HG03135 (cell line): Measurements from ENCODE around the gene MCRIP1.

Experiments used
- ATAC-seq: cut with Tn5 transposase; IDR thresholded peaks from one replicate; pipeline ENCODE4 v1.9.1; 2021; ENCODE audit warnings: mild to moderate bottlenecking, moderate library complexity; ENCODE audit not compliant: unreplicated experiment

The MCRIP1 gene

GRCh38 chr17:81821603-81822311 lies 11.3 kb downstream of the MCRIP1 start:
- ATAC-seq: no peak

GRCh38 chr17:81821147-81821546 lies 11.9 kb downstream of the MCRIP1 start:
- ATAC-seq: no peak

DNA sequence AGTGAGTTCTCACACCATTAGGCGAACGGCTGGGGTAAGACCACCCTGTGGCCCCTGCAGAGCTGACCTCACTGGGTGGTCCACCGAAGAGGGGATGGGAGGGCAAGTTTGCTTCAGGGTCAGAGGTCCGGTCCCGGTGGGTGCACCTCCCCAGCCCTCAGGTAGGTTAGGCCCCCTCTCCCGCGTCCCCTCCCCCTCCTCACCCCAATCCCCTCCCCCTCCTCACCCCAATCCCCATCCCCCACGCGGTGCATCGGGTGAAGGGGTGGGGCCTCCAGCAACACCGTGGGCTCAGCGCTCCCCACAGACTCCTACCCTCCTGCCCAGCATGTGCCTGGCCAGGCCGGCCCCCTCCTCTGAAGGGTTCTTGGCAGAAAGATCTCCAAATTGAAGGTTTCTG lies 13.4 kb downstream of the MCRIP1 start:
- ATAC-seq: no peak

GRCh38 chr17:81817758-81818147 lies 15.3 kb downstream of the MCRIP1 start:
- ATAC-seq: no peak

DNA sequence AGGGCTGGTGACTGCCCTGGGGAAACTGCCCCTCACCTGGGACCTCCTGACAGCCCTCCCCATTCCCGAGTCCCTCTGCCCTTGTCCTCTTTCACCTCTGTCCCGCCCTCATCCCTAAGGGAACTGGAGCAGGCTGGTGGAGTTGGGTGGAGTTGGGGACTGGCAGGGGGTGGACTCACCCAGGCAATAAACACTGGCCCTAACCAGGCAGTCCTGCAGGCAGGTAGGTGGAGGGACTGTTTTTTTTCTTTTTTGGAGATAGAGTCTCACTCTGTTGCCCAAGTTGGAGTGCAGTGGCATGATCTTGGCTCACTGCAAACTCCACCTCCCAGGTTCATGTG lies 17.5 kb downstream of the MCRIP1 start:
- ATAC-seq: no peak

DNA sequence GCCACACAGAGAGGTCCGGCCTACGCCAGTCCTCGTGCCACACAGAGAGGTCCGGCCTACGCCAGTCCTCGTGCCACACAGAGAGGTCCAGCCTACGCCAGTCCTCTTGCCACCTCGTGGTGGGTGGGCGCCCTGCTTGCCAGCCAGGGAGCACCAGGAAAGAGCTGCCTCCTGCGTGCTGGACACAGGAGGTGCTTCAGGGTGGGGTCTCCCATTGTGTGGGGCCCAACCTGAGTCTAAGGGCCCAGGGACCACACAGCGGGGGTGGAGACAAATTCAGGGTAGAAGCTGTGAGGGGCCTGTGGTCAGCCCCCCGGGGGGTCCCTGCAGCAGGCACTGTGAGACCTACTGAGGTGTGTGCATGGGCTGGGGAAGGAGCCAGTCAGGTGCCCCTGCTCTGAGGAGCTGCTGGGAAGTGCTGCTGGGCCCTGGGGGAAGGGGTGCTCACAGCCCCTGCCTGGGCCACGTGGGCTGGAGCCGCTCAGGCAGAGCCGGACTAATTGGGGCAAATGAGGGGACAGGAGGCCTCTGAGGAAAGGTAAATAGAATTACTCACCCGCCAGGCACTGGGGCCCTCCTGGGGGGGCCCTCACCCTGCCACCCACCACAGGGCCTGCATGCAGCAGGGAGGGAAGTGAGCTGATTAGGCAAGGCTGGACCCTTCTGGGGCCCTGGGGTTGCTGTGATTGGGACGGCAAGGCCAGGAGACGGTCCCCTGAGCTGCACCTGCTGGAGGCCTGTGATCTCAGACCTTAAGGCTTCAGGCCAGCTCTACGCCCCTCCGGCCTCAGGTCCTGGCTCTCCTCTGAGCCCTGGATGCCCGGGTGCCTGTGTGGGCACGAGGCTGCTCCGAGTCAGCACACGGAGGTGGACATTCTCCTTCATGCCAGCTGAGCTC lies 18.1 kb downstream of the MCRIP1 start:
- no peak for ATAC-seq

DNA sequence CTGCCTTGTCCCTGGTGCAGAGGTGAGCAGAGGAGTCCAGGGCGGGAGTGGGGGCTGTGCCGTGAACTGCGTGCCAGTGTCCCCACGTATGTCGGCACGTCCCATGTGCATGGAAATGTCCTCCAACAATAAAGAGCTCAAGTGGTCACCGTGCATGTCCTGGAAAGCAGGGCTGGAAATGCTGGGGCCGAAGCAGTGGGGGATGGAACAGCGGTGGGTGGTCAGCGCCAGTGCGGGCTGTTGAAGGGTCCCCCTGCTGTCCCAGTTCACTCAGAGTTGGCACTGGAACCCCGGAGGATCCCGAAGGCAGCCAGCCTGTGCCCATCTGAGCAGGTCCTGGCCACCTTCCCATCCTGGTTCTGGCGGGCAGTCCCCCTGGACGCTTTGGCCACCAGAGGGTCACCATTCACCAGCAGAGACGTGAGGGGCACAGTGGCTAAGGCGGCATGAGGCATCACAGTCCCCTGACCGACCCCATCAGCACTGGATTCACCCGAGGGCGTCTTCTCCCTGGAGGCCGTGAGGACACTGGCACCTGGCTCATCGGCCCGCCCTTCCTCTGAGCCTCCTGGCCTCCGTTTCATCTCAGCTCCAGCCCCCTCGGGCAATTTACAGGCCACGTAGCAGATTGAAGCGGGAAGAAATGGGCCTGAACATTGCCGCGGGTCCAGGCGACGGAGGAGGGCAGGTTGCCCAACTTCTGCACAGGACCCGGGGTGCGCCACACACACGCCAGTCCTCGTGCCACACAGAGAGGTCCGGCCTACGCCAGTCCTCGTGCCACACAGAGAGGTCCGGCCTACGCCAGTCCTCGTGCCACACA lies 19.0 kb downstream of the MCRIP1 start:
- ATAC-seq: no peak

DNA sequence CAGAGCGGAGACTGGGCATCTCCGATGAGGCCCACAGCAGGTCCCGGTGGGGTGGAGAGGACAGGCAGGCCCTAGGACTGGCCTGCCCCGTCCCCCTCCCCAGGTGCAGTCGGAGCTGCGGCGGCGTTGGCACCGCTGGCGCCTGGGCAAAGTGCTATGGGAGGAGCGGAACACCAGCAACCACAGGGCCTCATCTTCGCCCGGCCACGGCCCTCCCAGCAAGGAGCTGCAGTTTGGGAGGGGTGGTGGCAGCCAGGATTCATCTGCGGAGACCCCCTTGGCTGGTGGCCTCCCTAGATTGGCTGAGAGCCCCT lies 19.8 kb downstream of the MCRIP1 start:
- ATAC-seq: no peak

DNA sequence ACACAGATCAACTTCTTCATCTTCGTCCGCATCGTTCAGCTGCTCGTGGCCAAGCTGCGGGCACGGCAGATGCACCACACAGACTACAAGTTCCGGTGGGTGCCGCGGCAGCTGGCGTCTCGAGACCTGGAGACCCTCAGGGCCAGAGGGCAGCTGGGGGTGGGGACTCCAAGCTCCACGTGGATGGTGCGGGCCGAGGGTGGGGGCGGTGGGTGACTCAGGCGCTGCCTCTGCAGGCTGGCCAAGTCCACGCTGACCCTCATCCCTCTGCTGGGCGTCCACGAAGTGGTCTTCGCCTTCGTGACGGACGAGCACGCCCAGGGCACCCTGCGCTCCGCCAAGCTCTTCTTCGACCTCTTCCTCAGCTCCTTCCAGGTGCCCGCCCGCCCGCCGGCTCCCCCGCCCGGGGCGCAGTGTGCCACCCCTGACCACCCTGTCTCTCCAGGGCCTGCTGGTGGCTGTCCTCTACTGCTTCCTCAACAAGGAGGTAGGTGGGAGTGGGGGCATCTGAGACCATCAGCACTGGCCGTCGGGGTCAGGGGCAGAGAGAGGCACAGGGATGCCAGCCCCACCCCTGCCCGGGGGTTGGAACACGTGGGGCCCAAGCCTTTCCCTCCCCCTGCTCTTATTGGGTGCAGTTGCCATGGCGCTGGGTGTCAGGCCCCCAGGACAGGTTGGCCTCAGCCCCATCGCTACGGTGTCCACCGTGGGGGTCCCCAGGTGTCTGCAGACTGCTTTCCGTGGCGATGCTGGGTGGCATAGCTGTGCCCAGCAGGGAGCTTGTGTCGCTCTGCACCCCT lies 20.3 kb downstream of the MCRIP1 start:
- no peak for ATAC-seq

- ATAC-seq: no peak
Measured at GRCh38 chr17:81811705-81812570, 21.2 kb downstream of the MCRIP1 start.

DNA sequence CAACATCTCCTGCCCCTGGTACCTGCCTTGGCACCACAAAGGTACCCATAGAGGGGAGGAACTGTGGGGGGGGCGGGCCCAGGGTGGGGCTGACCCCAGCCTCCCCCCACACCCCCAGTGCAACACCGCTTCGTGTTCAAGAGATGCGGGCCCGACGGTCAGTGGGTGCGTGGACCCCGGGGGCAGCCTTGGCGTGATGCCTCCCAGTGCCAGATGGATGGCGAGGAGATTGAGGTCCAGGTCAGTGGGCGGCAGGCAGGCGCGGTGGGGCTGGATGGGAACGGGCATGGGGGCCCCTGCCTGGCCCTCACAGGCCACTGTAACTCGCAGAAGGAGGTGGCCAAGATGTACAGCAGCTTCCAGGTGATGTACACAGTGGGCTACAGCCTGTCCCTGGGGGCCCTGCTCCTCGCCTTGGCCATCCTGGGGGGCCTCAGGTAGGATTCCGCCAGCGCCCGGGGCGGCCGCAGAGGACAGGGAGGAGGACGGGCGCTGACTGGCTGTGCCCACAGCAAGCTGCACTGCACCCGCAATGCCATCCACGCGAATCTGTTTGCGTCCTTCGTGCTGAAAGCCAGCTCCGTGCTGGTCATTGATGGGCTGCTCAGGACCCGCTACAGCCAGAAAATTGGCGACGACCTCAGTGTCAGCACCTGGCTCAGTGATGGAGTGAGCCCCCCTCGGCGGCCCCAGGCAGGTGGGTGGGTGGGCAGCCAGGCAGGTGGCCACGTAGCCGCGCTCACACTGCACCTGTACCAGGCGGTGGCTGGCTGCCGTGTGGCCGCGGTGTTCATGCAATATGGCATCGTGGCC lies 22.0 kb downstream of the MCRIP1 start:
- no peak for ATAC-seq

GRCh38 chr17:81810476-81810875 lies 22.6 kb downstream of the MCRIP1 start:
- ATAC-seq: no peak

DNA sequence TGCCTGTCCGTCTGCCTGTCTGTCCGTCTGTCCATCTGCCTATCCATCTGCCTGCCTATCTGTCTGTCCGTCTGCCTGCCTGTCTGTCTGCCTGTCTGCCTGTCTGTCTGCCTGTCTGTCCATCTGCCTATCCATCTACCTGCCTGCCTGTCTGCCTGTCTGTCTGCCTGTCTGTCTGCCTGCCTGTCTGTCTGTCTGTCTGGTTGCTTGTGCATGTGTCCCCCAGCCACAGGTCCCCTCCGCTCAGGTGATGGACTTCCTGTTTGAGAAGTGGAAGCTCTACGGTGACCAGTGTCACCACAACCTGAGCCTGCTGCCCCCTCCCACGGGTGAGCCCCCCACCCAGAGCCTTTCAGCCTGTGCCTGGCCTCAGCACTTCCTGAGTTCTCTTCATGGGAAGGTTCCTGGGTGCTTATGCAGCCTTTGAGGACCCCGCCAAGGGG lies 23.5 kb downstream of the MCRIP1 start:
- no peak for ATAC-seq

GRCh38 chr17:81808778-81809555 lies 24.1 kb downstream of the MCRIP1 start:
- ATAC-seq: no peak

- no peak for ATAC-seq
Measured at GRCh38 chr17:81807839-81808238, 25.3 kb downstream of the MCRIP1 start.

- no peak for ATAC-seq
Measured at GRCh38 chr17:81807210-81807719, 25.8 kb downstream of the MCRIP1 start.

GRCh38 chr17:81806461-81807209 lies 26.5 kb downstream of the MCRIP1 start:
- no peak for ATAC-seq
